Stimulated activated CD8-positive, alpha-beta memory T cell treated with anti-CD3 and anti-CD28 coated beads, Interleukin-15, amount 100 ng/mL, for 4 hours (primary cell): ENCODE results near the gene CRTC3.

Experiments
- DNase-seq, 2 donors: peaks; one replicate each; pipeline ENCODE4 v3.0.0-alpha.2; 2020; ENCODE audit warnings: low read depth in 2 of 2

Gene CRTC3

DNA sequence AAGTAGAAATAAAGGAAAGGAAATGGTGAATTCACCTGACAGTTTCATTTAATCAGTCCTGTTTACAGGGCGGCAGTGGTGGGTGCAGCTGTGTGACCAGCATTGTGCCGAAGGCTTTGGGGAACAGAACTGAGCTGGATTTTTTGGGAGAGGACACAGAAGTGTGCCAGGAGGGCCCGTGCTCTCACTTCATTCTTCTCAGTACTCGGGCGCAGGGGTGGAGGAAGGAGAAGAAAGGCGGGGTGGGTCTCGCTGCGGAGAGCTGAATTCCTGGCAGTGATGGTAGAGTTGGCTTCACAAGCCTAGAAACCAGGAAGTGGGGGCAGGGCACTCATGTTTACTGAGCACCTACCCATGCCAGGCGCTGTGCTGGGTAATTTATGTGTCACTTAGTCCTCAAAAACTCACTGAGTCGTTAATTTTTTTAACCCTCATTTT lies 64.6 kb downstream of the CRTC3 start:
- peak; percentile 49 to 76 for DNase-seq

DNA sequence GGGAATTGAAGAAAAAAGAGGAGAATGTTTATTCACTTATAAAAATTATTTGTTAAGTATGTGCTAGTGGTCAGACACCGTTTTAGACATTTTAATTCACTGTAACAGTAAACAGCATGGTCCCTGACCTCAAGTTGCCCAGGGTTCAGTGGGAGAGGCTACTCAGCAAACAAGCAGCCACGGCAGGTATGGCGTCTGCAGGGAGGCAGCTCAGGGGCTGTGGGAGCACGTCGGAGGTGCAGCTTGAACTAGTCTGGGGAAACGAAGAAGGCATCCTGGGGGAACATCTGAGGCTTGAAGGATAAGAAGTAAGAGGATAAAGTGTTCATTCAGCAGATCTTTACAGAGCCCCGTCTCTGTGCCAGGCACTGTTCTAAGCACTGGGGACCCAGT lies 66.0 kb downstream of the CRTC3 start:
- no peak for DNase-seq

DNA sequence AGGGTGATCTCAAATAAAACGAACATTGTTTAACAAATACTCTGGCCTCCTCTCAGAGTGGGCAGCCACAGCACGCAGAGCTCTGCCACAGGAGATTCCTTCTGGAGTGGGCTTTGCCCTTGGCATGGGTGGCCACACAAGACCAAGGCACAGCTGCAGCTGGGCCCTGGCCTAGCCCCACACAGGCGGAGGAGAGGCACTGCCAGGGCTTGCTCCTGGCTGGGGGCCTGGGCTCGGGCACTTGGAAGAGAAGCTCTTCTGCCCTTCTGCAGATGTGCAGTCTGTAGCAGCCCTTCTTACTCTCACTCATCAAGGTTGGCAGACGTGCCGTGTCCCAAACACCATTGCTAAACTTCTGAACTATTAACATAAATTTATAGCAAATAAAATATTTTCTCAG lies 67.2 kb downstream of the CRTC3 start:
- no peak for DNase-seq

DNA sequence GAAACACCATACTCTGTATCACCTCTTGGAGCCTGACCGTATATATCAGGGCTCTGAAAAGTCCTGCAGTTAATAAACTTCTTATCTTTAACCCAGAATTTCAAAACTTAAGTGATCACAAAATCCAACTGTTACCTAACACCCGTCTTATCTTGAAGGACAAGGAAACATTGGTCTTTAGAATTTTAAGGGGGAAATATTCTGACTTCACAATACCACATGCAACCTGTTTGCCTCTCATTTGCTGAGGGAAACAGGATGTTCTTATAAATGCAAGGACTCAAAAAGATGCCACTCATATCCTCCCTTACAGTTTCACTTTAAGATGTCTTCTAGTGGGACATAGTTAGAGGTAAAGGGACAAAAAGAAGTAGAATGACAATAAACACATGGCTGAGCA lies 67.9 kb downstream of the CRTC3 start:
- no peak for DNase-seq

DNA sequence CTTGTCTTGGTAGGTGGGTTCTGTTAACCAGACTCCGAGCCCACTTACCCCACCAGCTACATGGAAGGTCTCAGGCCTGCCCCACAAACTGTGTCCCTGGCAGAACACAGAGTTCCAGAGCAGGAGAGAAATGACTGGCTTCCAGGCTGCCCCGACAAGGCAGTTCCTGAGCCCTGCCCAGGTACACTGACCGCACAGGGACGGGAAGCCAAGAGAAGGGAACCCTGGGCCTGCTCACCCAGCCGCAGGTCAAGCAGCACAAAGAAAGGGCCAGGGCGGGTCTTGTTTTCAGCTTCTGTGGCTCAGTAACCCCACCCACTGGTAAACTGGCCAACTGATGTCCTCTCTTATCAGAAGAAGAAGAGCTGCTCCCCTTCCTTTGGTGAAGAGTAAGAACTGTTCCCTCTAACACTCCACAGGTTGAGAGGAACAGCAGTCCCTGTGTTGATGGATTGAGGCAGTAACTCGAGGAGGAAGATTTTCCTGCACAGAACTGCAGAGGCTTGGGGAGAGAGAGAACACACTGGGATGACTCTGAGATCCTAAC lies 68.4 kb downstream of the CRTC3 start:
- no peak for DNase-seq

DNA sequence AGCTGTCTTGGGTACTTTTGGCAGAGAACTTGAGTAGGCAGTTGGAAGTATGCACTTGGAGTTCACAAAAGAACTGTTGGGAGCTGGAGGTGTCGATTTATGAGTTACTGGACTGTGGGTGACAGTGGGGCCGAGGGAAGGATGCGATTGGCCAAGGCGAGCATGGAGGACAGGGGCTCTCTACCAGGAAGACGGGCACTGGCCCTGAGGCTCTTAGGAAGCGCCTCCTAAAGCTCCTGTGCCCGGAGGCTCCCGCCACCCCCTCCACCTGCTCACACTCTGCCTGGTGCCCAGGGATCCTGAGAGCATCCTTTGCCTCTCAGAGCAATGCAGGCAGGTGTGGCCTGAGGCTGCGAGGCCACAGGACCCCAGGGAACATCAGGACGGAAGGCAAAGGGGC lies 69.0 kb downstream of the CRTC3 start:
- no peak for DNase-seq

DNA sequence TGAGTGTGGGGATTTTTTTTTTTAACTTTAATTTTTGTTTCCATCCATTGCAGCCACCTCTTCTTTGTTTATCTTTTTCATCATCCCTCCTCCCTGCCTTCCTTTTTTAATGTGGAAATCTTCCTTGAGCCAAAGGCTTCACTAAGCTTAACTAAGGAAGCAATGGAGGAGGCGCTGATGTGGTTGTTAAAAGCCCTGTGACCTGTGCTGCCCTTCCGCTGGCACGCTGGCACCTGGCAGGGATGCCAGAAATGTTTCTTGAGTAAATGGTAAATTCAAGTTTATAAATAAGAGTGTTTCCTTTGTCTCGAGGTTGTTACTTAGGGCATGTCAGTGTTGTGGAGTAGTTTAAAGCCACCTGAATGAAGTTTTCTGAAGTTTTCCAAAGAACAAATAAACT lies 69.4 kb downstream of the CRTC3 start:
- DNase-seq: no peak

DNA sequence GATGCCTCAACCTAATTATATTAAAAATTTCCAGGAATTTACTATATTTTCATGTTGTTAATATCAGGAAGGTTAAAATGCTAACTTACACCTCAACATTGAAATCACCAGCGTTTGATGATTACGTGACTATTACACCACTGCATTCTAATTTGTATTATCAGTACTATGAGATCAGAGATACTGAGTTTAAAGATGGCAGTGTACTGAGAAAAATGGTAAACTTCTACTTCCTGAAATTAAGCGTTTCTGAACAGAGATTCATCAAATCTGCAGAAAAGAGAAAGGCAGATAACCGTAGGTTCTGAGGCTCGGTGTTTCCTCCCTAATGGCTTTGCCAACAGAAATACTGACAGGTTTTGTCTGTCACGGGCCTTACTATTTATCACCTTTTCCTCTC lies 69.9 kb downstream of the CRTC3 start:
- DNase-seq: no peak

DNA sequence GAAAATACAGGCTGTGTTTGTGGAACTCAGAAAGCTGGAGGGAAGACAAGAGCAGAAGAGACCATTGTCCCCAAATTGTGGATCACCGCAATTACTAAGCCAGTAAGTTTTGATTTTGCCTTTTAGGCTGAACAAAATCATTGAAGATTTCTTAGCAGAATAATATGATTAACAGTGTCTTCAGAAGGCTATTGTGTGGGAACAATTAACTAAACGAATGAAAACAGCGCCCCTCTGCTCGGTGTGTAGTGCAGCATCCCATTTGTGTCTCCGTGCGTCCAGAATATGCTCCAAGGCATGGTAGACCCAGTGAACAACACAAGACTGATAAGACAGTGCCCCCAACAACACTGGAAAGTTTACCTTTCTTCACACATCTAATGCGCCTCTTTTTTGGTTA lies 71.2 kb downstream of the CRTC3 start:
- no peak for DNase-seq

DNA sequence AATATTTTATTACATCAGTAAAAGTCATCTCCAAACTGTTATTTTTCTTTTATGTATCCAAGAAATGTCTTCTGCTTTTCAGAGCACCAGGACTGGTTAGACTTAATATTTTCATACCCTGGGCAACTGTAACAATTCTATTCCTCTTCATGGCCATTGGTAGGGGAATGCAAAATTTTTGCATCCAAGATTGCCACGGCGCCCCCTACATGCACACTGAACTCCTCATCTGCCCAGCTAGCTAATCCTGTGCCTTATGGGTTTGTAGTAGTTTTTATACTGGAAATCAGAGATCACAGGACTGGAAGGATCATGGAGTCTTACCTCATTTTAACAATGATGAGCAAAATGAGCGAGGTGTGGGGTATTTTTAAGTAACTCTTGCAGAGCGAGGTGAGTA lies 74.2 kb downstream of the CRTC3 start:
- no peak for DNase-seq

DNA sequence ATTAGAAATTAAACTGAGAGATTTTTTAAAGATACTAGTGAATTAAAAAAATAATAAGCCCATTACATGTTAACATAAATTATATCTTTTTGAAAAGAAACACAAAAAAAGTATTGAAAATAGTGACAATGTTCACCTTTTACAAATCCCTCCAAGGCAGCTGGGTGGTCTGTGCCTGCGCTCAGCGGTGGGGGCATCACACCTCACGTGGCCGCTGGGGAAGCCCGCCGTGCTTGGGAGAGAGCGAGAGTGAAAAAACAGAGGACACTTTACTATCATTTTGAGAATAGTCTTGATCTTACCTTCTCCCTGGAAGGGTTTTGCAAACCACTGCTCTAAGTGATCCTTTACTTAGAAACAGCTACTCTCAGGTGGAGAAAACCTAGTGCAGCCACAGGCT lies 76.9 kb downstream of the CRTC3 start:
- no peak for DNase-seq

DNA sequence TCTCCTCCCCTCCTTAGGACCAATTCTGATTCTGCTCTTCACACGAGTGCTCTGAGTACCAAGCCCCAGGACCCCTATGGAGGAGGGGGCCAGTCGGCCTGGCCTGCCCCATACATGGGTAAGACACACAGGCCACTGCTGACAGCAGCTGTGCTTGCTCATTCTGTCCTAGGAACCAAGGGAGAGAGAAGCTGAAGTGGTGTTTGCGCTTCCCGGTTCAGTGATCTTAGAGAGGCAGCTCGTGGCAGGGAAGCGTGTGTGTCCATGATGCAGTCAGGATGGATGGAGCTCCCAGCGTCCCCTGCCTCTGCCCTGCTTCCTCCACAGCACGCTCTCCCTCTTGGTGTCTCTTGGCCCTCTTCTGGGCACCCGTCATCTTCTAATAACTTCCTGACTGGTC lies 77.6 kb downstream of the CRTC3 start:
- no peak for DNase-seq

DNA sequence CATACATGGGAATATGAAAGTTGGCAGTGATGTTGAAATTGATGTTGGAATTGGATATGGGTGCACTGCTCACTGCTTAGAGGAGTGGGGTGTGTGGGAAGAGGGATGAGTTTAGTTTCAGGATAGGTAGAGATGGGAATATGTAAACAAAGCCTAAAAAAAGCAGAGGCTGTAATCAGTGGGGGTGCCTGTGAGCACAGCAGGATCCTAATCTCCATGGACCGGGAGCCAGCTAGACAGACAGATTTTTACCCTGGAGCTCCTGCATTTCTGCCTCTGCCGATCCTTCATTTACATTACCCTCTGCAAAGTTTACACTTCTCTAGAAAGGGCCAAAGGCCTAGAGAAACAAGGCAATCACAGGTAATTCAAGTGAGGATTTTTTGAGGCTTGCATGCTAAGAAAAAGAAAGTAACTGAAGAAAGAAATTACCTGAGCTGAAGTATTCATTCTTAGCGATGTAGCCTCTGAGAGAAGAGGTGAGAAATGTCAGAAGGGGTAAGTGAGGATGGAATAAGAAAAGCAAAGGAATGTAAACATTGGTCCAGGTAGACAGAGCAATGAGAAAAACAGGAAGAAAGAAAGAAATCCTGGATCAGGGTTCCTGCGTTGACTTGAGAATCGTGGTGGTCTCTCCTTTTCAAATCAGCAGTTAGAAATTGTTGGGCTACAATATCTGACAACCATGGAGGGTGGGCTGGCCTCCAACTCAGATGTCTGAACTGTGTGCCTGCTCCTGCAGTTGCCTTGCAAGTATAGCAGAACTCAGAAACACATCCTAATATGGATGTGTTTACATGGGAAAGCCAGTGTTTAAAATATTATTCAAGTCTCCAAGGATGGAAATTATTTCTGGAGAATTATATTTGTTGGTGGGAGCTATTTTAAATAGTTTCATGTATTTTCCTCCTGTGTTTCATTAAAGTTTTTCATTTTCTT lies 79.8 kb downstream of the CRTC3 start:
- no peak for DNase-seq

DNA sequence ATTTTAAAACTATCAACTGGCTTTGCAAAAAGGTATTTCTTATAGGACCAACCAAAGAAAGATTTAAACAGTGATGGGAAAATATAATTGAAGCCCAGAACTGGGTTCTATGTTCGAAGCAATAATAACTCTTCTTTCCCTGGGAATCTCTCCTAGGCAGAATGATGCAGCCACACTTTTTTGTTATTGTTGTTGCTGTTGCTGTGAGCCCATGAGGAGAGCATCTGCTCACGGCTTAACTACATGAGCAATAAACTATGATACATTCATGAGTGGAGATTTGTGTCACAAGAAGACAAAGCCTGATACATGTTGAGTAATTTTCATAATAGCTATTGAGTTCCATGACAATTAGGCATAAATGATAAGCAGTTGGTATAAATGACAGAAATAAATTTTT lies 80.5 kb downstream of the CRTC3 start:
- no peak for DNase-seq

DNA sequence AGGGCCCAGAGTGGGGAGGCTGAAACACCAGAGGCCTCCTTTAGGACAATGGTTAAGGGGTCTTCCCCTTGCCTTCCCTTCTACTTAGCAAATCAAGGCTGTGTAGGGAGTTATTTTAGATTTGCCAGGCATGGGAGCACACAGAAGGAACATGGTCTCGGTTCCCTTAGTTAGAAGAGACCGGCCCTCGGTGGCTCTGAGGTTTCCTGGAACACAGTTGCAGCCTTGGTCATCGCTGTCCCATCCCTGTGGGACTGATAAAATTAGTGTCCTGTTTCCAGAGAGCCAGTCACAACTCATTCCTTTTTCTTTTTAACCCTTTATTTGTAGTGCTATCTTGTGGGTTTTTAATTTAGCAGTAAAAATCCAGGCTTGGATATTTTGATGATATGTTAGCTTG lies 81.4 kb downstream of the CRTC3 start:
- no peak for DNase-seq

DNA sequence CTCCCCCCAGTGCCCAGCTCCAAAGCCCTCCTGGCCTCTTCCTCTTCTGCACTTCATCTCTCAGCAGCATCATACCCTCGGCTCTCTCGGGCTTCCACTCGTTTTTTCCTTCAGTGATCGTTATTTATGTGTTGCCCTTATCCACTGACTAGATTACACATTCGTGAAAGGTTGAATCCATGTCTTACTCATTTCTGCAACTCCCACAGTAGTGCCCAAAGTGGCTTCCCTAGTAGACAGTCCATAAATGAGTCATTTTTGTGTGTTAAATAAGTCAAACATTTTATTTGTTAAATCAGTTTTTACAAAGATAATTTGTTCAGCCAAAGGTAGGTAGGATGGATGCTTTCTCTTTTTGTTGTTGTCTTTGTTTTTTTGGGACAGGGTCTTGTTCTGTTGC lies 87.4 kb downstream of the CRTC3 start:
- no peak for DNase-seq

DNA sequence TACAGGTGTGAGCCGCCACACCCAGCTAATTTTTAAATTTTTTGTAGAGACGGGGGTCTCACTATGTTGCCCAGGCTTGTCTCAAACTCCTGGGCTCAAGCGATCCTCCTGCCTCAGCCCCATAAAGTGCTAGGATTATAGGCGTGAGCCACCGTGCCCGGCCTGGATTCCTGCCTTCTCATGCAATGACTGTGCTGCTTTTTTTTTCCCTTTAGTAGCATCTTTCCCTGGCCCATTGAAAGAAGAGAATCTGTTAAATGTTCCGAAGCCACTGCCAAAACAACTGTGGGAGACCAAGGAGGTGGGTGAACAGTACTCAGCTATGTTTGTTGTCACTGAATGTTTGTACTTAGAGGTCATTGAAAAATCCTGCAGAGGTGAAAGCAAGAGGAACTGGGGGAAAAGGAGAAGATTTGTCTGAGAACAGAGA lies 88.0 kb downstream of the CRTC3 start:
- no peak for DNase-seq

DNA sequence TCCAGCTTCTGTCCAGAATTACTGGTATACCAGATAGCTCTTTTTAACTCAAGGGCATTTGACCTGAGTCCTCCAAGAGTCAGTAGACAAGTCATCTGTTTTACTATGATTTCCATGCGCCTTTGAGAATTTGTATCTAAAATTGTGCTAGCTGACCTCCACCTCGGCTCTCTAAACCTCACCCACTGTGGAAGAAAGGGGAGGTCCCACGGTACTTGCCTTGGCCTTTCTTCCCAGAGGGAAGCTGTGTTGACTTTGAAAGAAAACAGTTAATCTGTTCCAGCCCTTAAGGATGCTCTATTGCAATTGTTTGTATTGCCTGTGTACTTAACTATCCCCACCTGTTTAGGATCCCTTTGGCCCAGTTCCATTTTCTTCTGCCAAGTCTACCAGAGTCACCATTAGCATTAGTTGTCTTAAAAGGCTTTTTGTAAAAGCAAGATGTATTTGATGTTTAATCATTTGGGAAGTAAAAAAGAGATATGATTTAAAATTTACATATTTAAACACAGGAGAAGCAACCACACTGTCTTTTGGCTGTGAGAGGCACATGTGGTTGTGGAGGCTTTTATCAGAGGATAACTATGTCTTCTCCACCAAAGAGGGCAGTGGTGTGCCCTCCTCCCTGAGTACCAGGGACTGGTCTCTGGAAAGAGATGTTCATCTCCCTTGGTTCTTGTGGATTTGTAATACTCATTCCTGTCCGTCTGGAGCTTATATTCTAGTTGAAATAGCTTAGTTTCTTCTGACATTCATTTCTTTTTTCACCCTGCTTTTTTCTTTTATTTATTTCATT lies 88.8 kb downstream of the CRTC3 start:
- DNase-seq: no peak

DNA sequence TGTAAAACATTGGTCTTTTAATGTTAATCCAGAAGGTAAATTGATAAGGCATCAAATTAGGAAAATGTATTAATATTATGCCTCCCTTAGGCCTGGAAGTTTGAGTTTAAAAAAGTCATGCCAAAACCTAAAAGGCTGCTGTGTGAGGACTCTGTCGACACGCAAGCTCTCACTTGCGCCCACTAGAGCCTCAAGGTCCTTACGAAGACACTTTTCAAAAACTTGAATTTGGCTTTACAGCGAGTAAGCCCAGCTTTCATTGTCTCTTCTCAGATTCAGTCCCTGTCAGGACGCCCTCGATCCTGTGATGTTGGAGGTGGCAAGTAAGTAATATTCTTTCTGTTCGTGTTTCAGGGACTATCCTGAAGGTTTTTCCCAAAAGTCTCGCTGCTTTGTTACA lies 89.7 kb downstream of the CRTC3 start:
- no peak for DNase-seq

DNA sequence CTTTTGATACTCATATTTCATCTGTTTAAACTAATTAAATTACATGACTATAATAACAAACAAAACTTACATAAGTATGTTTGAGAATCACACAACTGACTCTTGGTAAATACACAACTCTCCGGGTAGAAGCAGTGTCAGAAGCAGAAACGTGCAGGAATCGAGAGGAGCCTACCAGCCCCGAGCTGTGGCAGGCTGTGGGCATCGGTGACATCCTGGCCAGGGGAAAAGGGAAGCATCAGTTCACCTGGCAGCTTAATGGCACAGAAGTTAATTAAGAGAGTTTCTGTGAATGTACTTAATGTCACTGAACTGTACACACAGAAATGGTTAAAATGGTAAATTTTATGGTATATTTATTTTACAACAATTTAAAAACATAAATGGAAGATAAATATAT lies 90.2 kb downstream of the CRTC3 start:
- DNase-seq: no peak

DNA sequence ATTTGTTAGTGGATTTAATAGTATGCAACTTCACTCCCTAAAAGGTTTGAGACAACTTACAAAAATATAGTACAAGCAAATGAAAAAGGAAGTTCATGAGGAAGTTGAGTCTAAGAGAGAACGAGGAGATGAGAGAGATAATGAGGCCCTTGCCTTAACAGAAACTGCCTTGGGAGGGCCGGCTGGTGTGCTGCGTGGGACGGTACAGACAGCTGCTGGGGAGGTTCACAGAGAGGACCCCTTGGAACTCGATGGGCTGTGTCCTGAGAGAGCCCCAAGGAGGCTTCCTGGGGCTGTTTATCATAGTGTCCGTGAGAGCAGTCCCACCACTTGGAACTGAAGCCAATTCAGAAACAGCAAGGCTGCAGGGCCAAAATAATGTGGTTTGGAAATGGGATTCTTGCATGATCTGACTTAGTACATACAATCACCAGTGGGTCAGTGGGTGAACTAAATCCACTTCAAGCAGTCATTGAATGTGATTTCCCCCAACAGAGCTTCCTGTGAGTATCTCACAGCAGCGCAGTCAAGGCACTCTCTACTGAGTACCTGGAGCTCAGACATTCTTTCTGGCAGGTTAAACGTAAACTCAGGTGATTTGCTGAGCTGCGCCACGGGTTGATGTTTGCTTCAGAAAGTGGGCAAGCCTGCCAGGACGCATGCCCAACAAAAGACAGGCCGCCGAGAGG lies 90.8 kb downstream of the CRTC3 start:
- DNase-seq: no peak

DNA sequence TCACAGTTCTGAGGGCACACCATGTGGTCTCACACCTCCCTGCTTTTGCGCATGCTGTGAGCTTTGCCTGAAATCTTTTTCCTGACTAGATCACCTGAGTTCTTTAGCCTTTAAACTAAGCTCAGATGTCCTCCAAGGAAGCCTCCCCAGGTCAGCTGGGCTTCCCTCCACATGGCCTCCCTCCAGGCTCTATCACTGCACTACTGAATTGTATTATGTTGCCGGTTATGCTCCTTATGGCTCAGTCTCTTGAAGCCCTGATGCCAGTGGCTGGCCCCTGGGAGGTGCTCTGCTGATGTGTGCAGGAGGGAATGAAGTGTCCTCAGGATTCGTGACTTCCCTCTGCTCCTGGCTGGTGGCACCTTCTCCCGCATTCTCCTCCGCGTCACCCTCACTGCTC lies 94.1 kb downstream of the CRTC3 start:
- no peak for DNase-seq
